ENCODE data around the gene CACNA1C.

The CACNA1C gene

DNA sequence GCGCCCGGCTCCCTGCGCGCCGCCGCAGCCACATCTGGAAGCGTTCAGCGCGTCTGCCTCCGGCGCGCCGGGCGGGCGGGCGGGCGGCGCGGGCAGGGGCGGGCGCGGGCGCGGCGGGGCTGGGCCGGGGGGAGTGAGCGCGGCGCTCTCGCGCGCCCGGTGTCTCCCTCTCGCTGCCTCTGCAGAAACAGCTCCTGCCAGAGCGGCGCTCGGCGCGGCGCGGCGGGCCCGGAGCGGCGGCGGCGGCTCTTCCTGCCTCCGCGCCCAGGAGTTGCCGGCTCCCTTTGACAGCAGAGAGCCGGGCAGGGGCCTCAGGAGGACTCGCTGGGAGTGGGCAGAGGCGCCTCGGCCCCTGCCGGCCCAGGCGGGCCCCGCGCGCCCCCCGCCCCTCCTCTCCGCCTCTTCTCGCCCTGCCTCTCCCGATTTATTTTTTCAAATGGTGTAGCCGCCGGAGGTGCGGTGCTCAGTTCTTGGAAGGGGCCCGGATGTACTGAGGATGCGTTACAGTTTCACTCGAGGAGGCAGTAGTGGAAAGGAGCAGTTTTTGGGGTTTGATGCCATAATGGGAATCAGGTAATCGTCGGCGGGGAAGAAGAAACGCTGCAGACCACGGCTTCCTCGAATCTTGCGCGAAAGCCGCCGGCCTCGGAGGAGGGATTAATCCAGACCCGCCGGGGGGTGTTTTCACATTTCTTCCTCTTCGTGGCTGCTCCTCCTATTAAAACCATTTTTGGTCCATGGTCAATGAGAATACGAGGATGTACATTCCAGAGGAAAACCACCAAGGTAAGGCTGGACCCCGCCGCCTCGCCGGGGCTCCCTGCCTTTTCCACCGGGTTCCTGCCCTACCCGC, at the start of gene CACNA1C:
TSS of gene CACNA1C (plus strand) at position 162 of the 853 bp plus-strand sequence. CDS start at position 738, 576 bp downstream.
- no peak for DNase-seq (ENCODE audit: low read depth in 3 of 3)

GRCh38 chr12:2003676-2004112, 49.1 kb upstream of the CACNA1C start:
- no peak for DNase-seq (ENCODE audit: low read depth in 3 of 3)

GRCh38 chr12:2004113-2004929, 48.5 kb upstream of the CACNA1C start, which contains the start of gene DCP1B:
TSS of gene DCP1B (minus strand) at chr12:2004457. CDS start at chr12:2004431, 26 bp downstream.
- peak; percentile 86 to 88 (median 86) for DNase-seq (ENCODE audit: low read depth in 3 of 3)

- DNase-seq (ENCODE audit: low read depth in 3 of 3), result no peak
Observed at GRCh38 chr12:2008677-2009076, 44.1 kb upstream of the CACNA1C start.

DNA sequence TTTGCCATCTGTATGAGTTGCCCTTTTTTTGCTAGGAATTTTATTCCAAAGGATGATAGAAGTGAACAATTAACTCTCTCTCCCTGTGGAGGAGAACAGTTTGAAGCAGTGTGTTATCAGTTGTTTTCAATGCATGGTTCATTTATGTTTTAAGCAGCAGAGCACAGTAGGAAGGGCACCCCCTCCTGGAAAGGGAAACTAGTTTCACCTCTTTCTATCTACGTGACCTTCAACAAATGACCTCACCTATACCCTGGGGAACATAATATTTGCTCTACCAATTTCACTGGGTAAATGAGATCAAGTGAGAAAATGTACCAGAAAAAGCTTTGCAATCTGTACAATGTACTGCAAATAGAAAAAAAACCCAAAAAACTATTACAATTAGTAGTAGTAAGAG, 43.2 kb upstream of the CACNA1C start:
- DNase-seq (ENCODE audit: low read depth in 3 of 3), result no peak

- no peak for DNase-seq (ENCODE audit: low read depth in 3 of 3)
Observed at GRCh38 chr12:2011643-2012607, 40.9 kb upstream of the CACNA1C start.

DNA sequence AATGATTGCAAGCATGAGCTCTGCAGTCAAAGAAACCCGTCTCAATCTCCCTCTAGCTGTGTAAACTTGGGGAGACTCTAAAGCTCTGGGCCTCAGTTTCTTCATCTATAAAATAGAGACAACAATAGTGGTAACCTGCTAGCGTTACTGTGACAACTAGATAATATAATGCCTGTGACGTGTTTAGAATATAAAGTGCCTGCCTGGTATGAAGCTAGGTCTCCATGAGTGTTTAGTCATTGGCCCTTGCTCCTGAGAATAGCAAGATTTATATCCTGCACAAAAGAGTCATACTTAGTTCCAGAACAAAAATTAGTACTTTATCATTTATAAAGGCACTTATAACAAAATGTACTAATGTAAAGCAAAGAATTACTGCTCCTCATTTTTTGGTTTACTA, 39.7 kb upstream of the CACNA1C start:
- no peak for DNase-seq (ENCODE audit: low read depth in 3 of 3)

GRCh38 chr12:2013527-2014223, 39.1 kb upstream of the CACNA1C start:
- no peak for DNase-seq (ENCODE audit: low read depth in 3 of 3)

GRCh38 chr12:2014231-2014630, 38.6 kb upstream of the CACNA1C start:
- no peak for DNase-seq (ENCODE audit: low read depth in 3 of 3)

- DNase-seq (ENCODE audit: low read depth in 3 of 3), result no peak
Observed at GRCh38 chr12:2016862-2017545, 35.8 kb upstream of the CACNA1C start.

DNA sequence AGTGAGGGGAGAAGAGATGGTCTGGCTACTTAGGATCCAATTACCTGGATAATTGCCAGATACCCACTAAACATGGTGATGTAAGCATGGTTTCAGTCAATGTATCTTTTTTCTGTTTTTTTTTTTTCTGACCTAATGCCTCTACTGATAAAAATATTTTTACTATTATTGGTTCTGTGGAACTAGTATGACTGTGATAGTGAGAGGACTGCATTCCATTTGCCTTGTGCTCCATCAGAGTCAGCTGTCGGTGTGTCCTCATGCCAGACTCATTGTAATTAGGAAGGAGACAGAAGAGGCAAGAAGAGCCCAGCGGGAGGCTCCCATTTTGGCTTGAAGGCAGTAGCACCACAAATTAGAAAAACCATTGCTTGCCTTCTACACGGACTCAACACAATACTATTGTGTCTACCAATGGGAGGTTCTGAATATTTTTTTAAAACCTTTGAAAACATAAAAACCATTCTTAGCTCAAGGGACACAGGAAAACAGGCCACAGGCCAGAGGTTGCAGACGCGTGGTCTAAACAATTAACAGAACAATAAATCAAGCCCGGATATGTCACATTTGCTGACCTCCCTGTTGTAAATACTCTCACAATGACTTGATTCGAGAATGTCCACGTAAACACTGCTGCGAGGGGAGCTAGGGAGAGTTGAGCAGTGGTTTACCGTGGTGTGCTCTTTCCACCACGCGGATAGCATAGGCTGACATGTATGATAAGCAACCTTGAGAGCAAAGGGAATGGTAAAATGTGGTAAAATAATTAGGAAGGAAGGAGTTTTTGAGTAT, 35.0 kb upstream of the CACNA1C start:
- no peak for DNase-seq (ENCODE audit: low read depth in 3 of 3)

GRCh38 chr12:2018391-2018790, 34.4 kb upstream of the CACNA1C start:
- no peak for DNase-seq (ENCODE audit: low read depth in 3 of 3)

DNA sequence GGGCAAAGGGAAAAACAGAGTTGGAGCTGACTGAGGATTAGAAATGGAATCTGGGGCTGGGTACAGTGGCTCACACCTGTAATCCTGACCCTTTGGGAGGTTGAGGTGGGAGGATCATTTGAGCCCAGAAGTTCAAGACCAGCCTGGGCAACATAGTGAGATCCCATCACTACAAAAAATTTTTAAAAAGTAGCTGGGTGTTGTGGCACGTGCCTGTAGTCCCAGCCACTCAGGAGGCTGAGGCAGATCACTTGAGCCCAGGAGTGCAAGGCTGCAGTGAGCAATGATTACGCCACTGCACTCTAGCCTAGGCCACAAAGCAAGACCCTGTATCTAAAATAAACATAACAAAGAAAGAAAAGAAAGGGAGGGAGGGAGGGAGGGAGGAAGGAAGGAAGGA, 33.7 kb upstream of the CACNA1C start:
- no peak for DNase-seq (ENCODE audit: low read depth in 3 of 3)

- DNase-seq (ENCODE audit: low read depth in 3 of 3), result no peak
Observed at GRCh38 chr12:2020511-2020910, 32.3 kb upstream of the CACNA1C start.

- DNase-seq (ENCODE audit: low read depth in 3 of 3), result no peak
Observed at GRCh38 chr12:2023365-2023764, 29.4 kb upstream of the CACNA1C start.

DNA sequence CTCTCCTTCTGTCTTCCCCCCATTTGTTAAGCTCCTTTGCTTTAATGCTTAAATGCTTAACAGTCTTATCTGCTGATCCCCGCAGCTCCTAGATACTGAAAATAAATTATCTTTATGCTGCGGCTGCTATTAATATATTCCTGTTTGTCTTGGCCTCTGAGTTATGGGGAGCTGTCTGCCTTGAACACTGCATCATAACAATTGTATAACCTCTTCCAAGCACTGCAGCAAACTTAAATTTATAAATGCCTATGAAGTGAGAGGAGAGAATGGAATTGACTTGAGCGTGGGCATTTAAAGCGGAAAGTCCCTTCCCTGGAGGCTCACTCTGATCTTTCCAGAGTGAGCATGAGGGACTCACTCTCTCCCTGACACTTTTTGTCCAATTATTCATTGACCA, 25.4 kb upstream of the CACNA1C start:
- no peak for DNase-seq (ENCODE audit: low read depth in 3 of 3)

- DNase-seq (ENCODE audit: low read depth in 3 of 3), result no peak
Observed at GRCh38 chr12:2029851-2030250, 22.9 kb upstream of the CACNA1C start.

DNA sequence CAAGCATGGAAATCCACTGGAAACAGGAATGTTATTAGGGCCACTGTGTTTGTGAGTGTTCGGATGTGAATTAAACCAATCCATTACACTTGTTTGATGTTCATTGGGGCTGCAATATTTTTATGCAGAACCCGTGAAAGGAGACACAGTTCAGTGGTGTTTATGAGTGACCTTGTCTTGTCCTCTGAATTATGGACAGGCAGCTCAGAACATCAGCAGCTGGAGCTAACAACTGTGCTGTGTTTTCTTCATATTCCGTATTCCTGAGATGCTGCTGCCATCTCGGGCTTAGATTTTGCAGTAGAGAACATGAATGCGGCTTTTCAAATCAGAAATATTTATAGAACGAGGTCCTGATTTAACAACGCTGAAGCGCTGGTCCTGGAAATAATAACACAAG, 20.3 kb upstream of the CACNA1C start:
- no peak for DNase-seq (ENCODE audit: low read depth in 3 of 3)

- peak; percentile 73 to 85 (median 78) for DNase-seq (ENCODE audit: low read depth in 3 of 3)
Observed at GRCh38 chr12:2034633-2035430, 18.0 kb upstream of the CACNA1C start.
